HG03280 (cell line): ENCODE results near the gene RRAD.
"Not testable (repeated sequence)": the region's sequence is repeated elsewhere in the genome, so short reads cannot be mapped to it uniquely, and the experiment has no call there.

Source experiments
- ATAC-seq: cut with Tn5 transposase; IDR thresholded peaks from one replicate; pipeline ENCODE4 v1.9.1; 2021; ENCODE audit warnings: mild to moderate bottlenecking, moderate library complexity; ENCODE audit not compliant: unreplicated experiment

RRAD gene

GRCh38 chr16:66925322-66925840, at the start of gene RRAD:
Gene RRAD (minus strand): TSS chr16:66925535. CDS start chr16:66925179, 356 bp downstream.
- ATAC-seq, result no peak

GRCh38 chr16:66974932-66975246, 49.6 kb upstream of the RRAD start:
- not testable (repeated sequence) for ATAC-seq

GRCh38 chr16:66974156-66974931, 49.0 kb upstream of the RRAD start:
- ATAC-seq, result not testable (repeated sequence)

- ATAC-seq, result no peak
Measured at GRCh38 chr16:66973716-66974115, 48.4 kb upstream of the RRAD start.

GRCh38 chr16:66972983-66973382, 47.6 kb upstream of the RRAD start:
- ATAC-seq, result no peak

- ATAC-seq, result no peak
Measured at GRCh38 chr16:66970775-66971720, 45.7 kb upstream of the RRAD start.

GRCh38 chr16:66968847-66969246, 43.5 kb upstream of the RRAD start:
- ATAC-seq, result no peak

- ATAC-seq, result no peak
Measured at GRCh38 chr16:66964049-66964448, 38.7 kb upstream of the RRAD start.

- ATAC-seq, result no peak
Measured at GRCh38 chr16:66961914-66962313, 36.6 kb upstream of the RRAD start.

GRCh38 chr16:66961065-66961744, 35.9 kb upstream of the RRAD start, which contains the start of gene CES3:
Gene CES3 (plus strand): TSS chr16:66961266. CDS start chr16:66961308, 42 bp downstream.
- ATAC-seq, result peak; percentile 78

GRCh38 chr16:66960270-66960669, 34.9 kb upstream of the RRAD start:
- no peak for ATAC-seq

- no peak for ATAC-seq
Measured at GRCh38 chr16:66959704-66960161, 34.4 kb upstream of the RRAD start.

- no peak for ATAC-seq
Measured at GRCh38 chr16:66958857-66959703, 33.7 kb upstream of the RRAD start.

- not testable (repeated sequence) for ATAC-seq
Measured at GRCh38 chr16:66956154-66956457, 30.8 kb upstream of the RRAD start.

GRCh38 chr16:66955363-66956153, 30.2 kb upstream of the RRAD start:
- ATAC-seq, result not testable (repeated sequence)

GRCh38 chr16:66954097-66954659, 28.8 kb upstream of the RRAD start:
- ATAC-seq, result peak; percentile 56

GRCh38 chr16:66953462-66954096, 28.2 kb upstream of the RRAD start:
- no peak for ATAC-seq

GRCh38 chr16:66952430-66953110, 27.2 kb upstream of the RRAD start:
- ATAC-seq, result no peak
